Aorta (tissue), 5 donors: ENCODE data around the gene NDUFS4. TPM values are rescaled to one million over a fixed set of nuclear protein-coding genes. Genes with fewer than 3 reads are reported as not detected.

ENCODE experiments used
- ATAC-seq: fragments of 200-7000 bp; cut with Tn5 transposase; one replicate; pipeline ENCODE4 v1.9.1; 2022; ENCODE audit warnings: moderate library complexity; ENCODE audit not compliant: low FRiP score
- DNase-seq, 2 donors: peaks; one replicate each; pipeline ENCODE4 v3.0.0-alpha.2; 2020
- H3K27ac ChIP-seq, 2 donors: one replicate each; pipeline ENCODE4 v1.5.1; 2013; ENCODE audit warnings: low read length in 2 of 2, mild to moderate bottlenecking in 2 of 2, moderate library complexity in 2 of 2, control low read depth in 1 of 2, inconsistent platforms in 1 of 2, low read depth in 1 of 2
- H3K27me3 ChIP-seq, 2 donors: one replicate each; pipeline ENCODE4 v1.6.1; 2013; ENCODE audit warnings: control low read depth in 1 of 2, low read length in 1 of 2, mild to moderate bottlenecking in 1 of 2, moderate library complexity in 1 of 2; ENCODE audit not compliant: insufficient read depth in 2 of 2, control insufficient read depth in 1 of 2
- H3K36me3 ChIP-seq, 2 donors: one replicate each; pipeline ENCODE4 v1.6.1; 2013; ENCODE audit warnings: control low read depth in 1 of 2, low read length in 1 of 2, mild to moderate bottlenecking in 1 of 2; ENCODE audit not compliant: insufficient read depth in 2 of 2, control insufficient read depth in 1 of 2
- H3K4me1 ChIP-seq, 2 donors: one replicate each; pipeline ENCODE4 v1.6.1; 2013; ENCODE audit warnings: low read length in 2 of 2, control low read depth in 1 of 2, mild to moderate bottlenecking in 1 of 2, moderate library complexity in 1 of 2; ENCODE audit not compliant: insufficient read depth in 2 of 2, control insufficient read depth in 1 of 2
- H3K4me3 ChIP-seq, 2 donors: one replicate each; pipeline ENCODE4 v1.5.1; 2013; ENCODE audit warnings: low read length in 2 of 2, control low read depth in 1 of 2, mild to moderate bottlenecking in 1 of 2
- H3K9me3 ChIP-seq: one replicate; pipeline ENCODE4 v1.6.1; 2013; ENCODE audit warnings: mild to moderate bottlenecking, low read length; ENCODE audit not compliant: control insufficient read depth
- WGBS, 2 donors: extraction: QIAGEN DNeasy Blood & Tissue Kit; methylation state at CpG; one replicate each; pipeline ENCODE4 v1.1.7; 2013; 5-methylcytosine and 5-hydroxymethylcytosine counted together
- intact Hi-C, 2 donors: fragments of 100-400 bp; cut with DNase I; formaldehyde crosslinking; loops; one replicate each; pipeline versions ENCODE4 v1.14.2 to v1.15.0; 2022
- polyA plus RNA-seq, 2 donors: library from polyadenylated mRNA; stranded (reverse); fragments of 200-250 nt; gene quantifications; one replicate each; pipeline ENCODE4 v1.2.3, GENCODE V29; 2013
- total RNA-seq, 2 donors: library from RNA; stranded (reverse); fragmentation: NEBNext Ultra II Directional; extraction: Animal tissue kit (Norgen Biotek cat#: 25700); gene quantifications; one replicate each; pipeline ENCODE4 v1.2.1, GENCODE V29; 2021
- donor health status: healthy with polysubstance abuse.
- donor health status: Bipolar disorder and iron deficiency.
- donor health status: DM: no; HTN: no; CAD: no.
- donor health status: DM: no; HTN: no; CAD: no.
- donor health status: DM: yes; HTN: yes; CAD: no.

The NDUFS4 gene
- total and polyA plus RNA-seq, 4 donors: 56.6 to 120 (median 76.4) TPM

GRCh38 chr5:53560028-53560427, 411 bp upstream of the NDUFS4 start:
- H3K4me3 ChIP-seq: peak overlapping the region; percentile 83 to 84
- 9 to 12% methylated on average over 5 of the region's 5 CpGs for WGBS, 2 donors
- intact Hi-C loops: loop anchor here in 1 of 2 donors (5.0 kb wide), 1 partner anchor 83 kb away; no protein-coding TSS in a partner anchor
- no peaks in the 10 kb centered on the region for H3K36me3 ChIP-seq
- H3K27ac ChIP-seq: no peak overlapping the region
- DNase-seq: no peak
- ATAC-seq: peak; percentile 47
- no peaks in the 10 kb centered on the region for H3K9me3 ChIP-seq
- H3K4me1 ChIP-seq: no peaks in the 10 kb centered on the region
- H3K27me3 ChIP-seq: no peaks in the 10 kb centered on the region

GRCh38 chr5:53568401-53568800, 8.0 kb downstream of the NDUFS4 start:
- H3K9me3 ChIP-seq: no peaks in the 10 kb centered on the region
- ATAC-seq: no peak
- no peaks in the 10 kb centered on the region for H3K36me3 ChIP-seq
- H3K27ac ChIP-seq: no peak overlapping the region
- H3K4me1 ChIP-seq: no peaks in the 10 kb centered on the region
- DNase-seq: no peak
- intact Hi-C loops: no loop called here
- H3K27me3 ChIP-seq: no peaks in the 10 kb centered on the region
- no peak overlapping the region for H3K4me3 ChIP-seq

GRCh38 chr5:53568871-53569270, 8.4 kb downstream of the NDUFS4 start:
- 89 to 91% methylated on average over 1 of the region's 1 CpG for WGBS, 2 donors
- H3K4me3 ChIP-seq: no peak overlapping the region
- no peaks in the 10 kb centered on the region for H3K27me3 ChIP-seq
- no peaks in the 10 kb centered on the region for H3K36me3 ChIP-seq
- ATAC-seq (no peak), DNase-seq (no peak)
- H3K27ac ChIP-seq: no peak overlapping the region
- no peaks in the 10 kb centered on the region for H3K4me1 ChIP-seq
- H3K9me3 ChIP-seq: no peaks in the 10 kb centered on the region
- intact Hi-C loops: no loop called here

- Histone ChIP-seq H3K36me3 (no peaks in the 10 kb centered on the region), H3K9me3 (no peaks in the 10 kb centered on the region), H3K4me1 (no peaks in the 10 kb centered on the region), H3K27ac (no peak overlapping the region), H3K27me3 (no peaks in the 10 kb centered on the region), H3K4me3 (no peak overlapping the region)
- no peak for DNase-seq
- intact Hi-C loops: no loop called here
- ATAC-seq: no peak
- WGBS, 2 donors: 47 to 53% methylated on average over 4 of the region's 4 CpGs
These were observed 9.0 kb downstream of the NDUFS4 start for GRCh38 chr5:53569453-53569852.

- Histone ChIP-seq H3K4me3 (no peak overlapping the region), H3K36me3 (no peaks in the 10 kb centered on the region), H3K9me3 (no peaks in the 10 kb centered on the region), H3K27ac (no peak overlapping the region), H3K27me3 (no peaks in the 10 kb centered on the region), H3K4me1 (no peaks in the 10 kb centered on the region)
- no peak for ATAC-seq
- WGBS, 2 donors: 9 to 17% methylated on average over 1 of the region's 1 CpG
- DNase-seq: no peak
- intact Hi-C loops: no loop called here
These were observed 11.0 kb downstream of the NDUFS4 start for GRCh38 chr5:53571403-53571802.

GRCh38 chr5:53575101-53575500, 14.7 kb downstream of the NDUFS4 start:
- intact Hi-C loops: no loop called here
- no peak overlapping the region for H3K4me3 ChIP-seq
- H3K36me3 ChIP-seq: no peaks in the 10 kb centered on the region
- peaks cover 2 to 8% of the 10 kb centered on the region in 2 donors for H3K4me1 ChIP-seq
- no peaks in the 10 kb centered on the region for H3K9me3 ChIP-seq
- no peak overlapping the region for H3K27ac ChIP-seq
- DNase-seq (no peak), ATAC-seq (no peak)
- no peaks in the 10 kb centered on the region for H3K27me3 ChIP-seq
- WGBS, 2 donors: 79 to 91% methylated on average over 3 of the region's 3 CpGs

- H3K27me3 ChIP-seq: no peaks in the 10 kb centered on the region
- intact Hi-C loops: no loop called here
- H3K36me3 ChIP-seq: no peaks in the 10 kb centered on the region
- H3K4me1 ChIP-seq: peaks cover 2 to 8% of the 10 kb centered on the region in 2 donors
- no peak overlapping the region for H3K4me3 ChIP-seq
- H3K9me3 ChIP-seq: no peaks in the 10 kb centered on the region
- DNase-seq: no peak
- no peak overlapping the region for H3K27ac ChIP-seq
- no peak for ATAC-seq
These were observed 15.4 kb downstream of the NDUFS4 start for GRCh38 chr5:53575831-53576230.

- H3K9me3 ChIP-seq: no peaks in the 10 kb centered on the region
- H3K36me3 ChIP-seq: no peaks in the 10 kb centered on the region
- H3K4me3 ChIP-seq: no peak overlapping the region
- ATAC-seq: no peak
- no peak for DNase-seq
- peaks cover 2 to 8% of the 10 kb centered on the region in 2 donors for H3K4me1 ChIP-seq
- no peak overlapping the region for H3K27ac ChIP-seq
- WGBS, 2 donors: 60 to 74% methylated on average over 2 of the region's 2 CpGs
- no peaks in the 10 kb centered on the region for H3K27me3 ChIP-seq
- intact Hi-C loops: no loop called here
These were observed 16.2 kb downstream of the NDUFS4 start for GRCh38 chr5:53576674-53577073.

GRCh38 chr5:53578854-53579253, 18.4 kb downstream of the NDUFS4 start:
- no peak for DNase-seq
- peaks cover 2 to 8% of the 10 kb centered on the region in 2 donors for H3K4me1 ChIP-seq
- intact Hi-C loops: no loop called here
- no peak overlapping the region for H3K27ac ChIP-seq
- WGBS, 2 donors: 95 to 96% methylated on average over 4 of the region's 4 CpGs
- H3K9me3 ChIP-seq: no peaks in the 10 kb centered on the region
- H3K27me3 ChIP-seq: no peaks in the 10 kb centered on the region
- H3K4me3 ChIP-seq: no peak overlapping the region
- H3K36me3 ChIP-seq: no peaks in the 10 kb centered on the region
- ATAC-seq: no peak
